Left renal pelvis (tissue), 4 donors: Measurements from ENCODE around the gene MGLL. TPM values are rescaled to one million over a fixed set of nuclear protein-coding genes. Genes with fewer than 3 reads are reported as not detected.

Source experiments
- DNase-seq, 4 donors: peaks; one replicate each; pipeline ENCODE4 v3.0.0-alpha.2; 2013; ENCODE audit warnings: low read depth in 4 of 4, low spot score in 3 of 4
- polyA plus RNA-seq, 4 donors: library from polyadenylated mRNA; unstranded; fragments of 120-200 nt; gene quantifications; one replicate each; pipeline ENCODE4 v1.2.1, GENCODE V29; 2013; ENCODE audit not compliant: insufficient read length in 4 of 4

Gene MGLL
- polyA plus RNA-seq, 4 donors: 12.3 to 27.3 (median 24.2) TPM

- DNase-seq: no peak
Observed at GRCh38 chr3:127815001-127815400, 7.3 kb downstream of the MGLL start.

- DNase-seq: no peak
Observed at GRCh38 chr3:127814325-127814781, 8.0 kb downstream of the MGLL start.

GRCh38 chr3:127812151-127812550 lies 10.2 kb downstream of the MGLL start:
- no peak for DNase-seq

DNA sequence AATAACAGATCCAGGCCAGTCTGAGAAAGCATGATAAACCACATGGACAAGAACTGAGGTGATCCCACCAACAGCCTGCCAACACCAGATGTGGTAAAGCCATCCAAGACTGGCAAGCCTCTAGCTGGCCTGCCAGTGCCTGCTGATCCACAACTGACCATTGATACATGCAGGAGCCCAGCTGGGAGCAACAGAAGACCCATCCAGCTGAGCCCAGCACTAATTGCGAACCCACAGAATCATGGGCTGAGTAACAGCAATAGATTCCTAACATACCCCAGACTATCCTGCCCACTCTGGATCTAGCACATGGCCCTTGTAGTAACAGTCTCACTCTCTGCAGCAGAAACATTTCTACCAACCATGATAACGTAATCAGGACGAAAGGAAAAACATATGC lies 10.6 kb downstream of the MGLL start:
- no peak for DNase-seq

DNA sequence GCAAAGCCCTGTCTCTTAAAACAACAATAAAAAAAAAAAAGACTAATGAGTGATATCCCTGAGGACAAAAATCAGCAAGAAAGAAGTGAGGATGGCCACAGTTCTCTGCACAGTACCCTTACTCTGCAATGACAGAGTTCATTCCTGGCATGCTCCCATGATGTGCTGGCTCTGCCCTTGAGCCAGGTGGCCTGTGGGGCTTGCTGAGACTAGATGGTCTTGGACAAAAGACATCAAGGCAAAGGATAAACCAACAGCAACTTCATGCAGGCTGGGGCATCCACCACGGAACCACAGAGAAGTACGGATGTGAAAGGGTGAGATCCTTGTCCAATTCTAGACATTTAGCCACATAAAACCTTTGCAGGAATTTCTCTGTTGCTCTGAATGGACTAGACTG lies 12.7 kb downstream of the MGLL start:
- DNase-seq: no peak

DNA sequence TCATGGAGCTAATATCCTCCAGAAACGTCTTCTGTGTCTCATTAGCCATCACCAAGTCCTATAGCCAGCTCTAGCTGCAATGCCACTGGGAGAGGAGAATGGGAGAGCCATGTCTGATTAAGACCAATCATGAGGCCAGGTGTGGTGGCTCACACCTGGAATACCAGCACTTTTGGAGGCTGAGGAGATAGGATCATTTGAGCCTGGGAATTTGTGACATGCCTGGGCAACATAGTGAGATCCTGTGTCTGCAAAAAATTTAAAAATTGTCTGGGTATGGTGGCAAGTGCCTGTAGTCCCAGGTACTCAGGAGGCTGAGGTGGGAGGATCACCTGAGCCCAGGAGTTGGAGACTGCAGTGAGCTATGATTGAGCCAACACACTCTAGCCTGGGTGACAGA lies 13.1 kb downstream of the MGLL start:
- no peak for DNase-seq

DNA sequence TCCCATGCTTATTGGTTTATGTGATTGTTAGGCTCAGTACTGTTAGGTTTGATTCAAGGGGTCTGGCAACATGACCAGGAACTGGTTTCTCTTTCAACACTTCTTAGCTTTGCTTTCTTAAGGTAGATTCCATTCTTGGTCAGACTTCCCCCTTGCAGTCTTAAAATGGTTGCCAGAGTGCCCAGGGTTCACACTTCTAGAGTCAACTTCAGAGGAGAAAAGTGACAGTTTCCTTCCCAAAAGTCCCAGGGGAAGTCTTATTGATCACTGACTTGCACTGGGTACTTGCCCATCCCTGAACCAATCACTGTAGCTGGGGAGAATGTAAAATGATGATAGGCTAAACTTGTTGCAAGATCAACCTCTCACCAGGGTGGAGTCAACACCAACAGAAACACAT lies 14.1 kb downstream of the MGLL start:
- no peak for DNase-seq

- DNase-seq: no peak
Observed at GRCh38 chr3:127805026-127805753, 17.1 kb downstream of the MGLL start.

DNA sequence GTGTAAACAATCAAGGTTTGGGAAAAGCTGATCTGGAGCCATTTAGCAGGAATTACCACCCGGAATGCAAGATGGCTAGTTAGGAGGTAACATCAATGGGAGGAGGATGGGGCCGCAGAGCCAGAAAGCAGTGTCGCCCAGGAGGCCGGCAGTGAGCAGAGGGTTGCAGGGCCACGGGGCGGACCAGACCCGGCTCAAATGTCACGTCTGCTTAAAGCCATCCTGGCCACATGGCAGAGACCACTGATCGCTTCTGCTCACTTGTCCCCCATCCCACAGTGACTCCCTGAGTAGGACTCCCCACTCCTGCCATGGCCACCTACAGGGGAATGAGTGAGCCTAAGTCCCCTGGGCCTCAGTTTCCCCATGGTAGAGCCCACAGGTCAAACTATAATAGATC lies 18.2 kb downstream of the MGLL start:
- DNase-seq: no peak

DNA sequence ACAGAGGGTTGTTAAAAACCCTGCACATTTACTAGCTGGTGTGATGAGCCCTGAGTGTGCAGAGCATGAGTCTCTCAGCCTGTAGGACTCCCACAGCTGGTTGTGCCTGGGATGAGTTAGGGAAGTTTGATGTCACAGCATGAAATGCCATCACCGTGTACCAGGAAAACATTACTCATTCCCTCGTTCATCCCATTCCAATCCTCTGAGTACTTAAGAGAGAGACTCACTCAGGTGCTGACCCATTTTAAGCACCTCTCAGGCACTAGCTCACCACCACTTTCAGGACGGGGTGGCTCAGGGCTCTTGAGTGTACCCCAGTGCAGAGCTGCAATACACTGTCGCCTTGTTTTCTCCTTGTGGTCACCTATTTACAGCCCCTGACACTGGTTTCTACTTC lies 18.7 kb downstream of the MGLL start:
- no peak for DNase-seq

DNA sequence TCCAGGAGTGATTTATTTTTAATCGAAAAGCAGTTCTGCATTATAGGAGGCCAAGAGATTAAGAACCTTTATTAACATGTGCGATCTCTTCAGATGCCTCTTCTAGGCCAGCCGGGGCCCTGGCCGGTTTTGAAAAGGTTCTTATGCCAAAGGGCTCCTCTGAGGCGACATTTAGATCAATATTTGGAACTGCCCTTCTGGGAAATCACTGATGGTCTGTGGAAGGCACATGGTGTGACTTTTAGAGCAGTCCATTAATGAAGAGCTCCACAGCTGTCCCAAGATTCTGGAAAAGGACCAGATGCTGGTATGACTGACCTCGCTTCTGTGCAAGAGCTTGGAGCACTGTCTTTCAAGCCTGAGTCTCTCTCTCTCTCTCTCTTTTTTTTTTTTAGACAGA lies 19.7 kb downstream of the MGLL start:
- no peak for DNase-seq

GRCh38 chr3:127801731-127802313 lies 20.5 kb downstream of the MGLL start:
- no peak for DNase-seq

DNA sequence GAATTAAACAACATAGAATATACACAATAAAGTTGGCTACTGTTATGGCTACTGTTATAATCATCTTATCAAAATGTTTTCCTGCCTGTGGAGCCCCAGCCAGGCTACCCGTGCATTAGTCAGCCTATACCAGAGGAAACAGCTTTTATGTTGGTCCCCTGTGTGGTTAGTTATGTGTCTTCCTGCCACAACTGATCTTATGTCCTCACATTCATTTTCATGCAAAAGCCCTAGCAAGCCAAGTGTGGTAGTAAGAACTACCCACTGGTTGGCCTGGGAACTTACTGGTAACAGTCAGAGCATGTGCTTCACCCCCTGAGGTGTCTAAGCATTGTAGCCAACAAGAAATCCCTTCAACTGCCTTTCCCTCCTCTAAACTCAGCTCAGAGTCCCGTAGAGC lies 21.8 kb downstream of the MGLL start:
- DNase-seq: no peak

DNA sequence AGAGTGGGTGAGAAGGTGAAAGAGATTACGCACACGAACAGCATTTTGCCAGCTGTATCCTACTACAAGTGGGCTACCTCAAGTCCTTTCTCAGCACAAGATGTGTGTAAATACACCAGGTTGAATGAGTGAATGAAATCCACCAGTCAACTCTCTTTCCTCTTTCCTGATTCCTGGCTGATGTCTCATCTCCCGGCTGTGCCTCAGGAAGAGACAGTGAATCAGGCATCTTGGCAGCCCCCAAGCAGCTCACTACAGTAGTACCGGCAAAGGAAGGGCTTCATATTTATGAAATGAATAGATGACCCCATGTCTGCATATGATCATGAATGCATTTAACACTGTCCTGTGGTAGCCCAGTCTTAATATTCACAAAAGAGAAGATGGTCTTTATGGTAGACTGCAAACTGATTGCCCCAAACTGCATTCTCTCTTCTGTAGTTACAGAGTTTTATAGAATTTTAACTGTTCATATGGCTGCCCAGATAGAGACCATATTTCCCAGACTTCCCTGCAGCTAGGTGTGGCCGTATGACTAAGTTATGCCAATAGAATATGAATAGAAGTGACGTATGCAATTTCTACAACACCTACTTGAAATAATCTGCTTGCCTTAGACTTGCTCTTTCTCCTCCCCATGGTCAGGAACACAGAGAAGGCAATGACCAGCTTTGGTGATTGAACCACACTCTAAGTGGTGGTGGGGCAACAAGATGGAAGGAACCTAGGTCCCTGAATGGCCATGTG lies 22.7 kb downstream of the MGLL start:
- no peak for DNase-seq

DNA sequence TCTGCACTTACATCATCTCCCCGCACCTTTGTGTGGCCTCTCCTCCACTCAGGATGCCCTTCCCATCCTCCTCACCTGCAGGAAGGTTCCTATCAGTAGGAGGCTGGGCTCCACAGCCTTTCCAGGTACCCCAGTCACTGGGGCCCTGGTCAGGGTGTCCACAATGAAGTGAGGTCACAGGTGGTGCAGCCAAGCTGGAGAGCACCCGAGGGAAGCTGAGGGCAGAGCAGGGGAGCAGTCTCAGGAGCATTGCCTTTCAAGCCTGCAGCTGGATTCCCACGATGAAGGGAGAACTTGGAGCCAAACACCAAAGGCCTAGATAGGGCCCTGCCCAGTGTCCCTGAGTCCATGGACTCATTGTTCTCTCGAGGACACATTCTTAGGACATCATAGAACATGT lies 23.6 kb downstream of the MGLL start:
- DNase-seq: no peak

GRCh38 chr3:127796831-127797150 lies 25.5 kb downstream of the MGLL start:
- DNase-seq: no peak

DNA sequence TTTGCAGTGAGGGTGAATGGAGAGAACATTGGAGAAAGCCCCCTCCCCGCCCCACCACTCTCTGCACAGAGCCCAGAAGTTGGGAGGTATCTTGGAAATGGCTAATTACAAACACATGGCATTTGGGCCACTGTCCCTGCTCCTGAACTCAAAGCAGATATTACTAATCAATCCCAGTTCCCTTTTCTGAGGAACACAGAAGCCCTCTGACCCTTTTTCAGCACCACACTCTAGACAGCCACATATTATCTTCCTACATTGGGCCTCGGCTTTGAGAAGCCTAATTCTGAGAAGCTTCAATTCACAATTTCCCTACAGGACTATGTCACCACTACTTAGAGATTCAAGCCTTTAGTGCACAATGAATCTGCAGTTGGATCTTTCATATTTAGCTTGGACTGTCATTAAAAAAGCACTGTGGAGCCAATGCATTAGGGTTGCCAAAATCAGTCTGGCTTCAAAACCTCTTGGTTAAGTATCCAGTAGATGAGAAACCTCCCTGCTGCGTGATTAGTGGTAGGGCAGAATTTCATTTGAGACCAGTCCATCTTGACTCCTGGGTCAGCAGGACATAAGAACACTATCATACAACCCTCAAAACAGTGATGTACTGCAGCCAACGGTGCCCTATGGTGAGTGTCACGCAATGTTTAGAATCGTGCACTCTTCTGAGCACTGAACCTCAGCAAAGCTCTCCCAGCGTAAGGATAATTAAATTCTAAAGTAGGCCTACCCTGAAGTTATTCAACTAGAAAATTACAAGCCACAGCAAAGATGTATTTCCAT lies 26.1 kb downstream of the MGLL start:
- no peak for DNase-seq

- DNase-seq: no peak
Observed at GRCh38 chr3:127794972-127795371, 27.3 kb downstream of the MGLL start.

DNA sequence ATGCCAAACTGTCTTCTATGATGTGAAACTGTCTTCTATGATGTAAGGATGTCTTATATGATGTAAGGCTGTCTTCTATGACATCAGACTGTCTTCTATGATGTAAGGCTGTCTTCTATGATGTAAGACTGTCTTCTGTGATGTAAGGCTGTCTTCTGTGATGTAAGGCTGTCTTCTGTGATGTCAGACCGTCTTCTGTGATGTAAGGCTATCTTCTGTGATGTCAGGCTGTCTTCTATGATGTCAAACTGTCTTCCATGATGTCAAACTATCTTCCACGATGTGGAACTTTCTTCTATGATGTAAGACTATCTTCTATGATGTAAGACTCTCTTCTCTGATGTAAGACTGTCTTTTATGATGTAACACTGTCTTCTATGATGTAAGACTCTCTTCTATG lies 27.9 kb downstream of the MGLL start:
- DNase-seq: no peak

DNA sequence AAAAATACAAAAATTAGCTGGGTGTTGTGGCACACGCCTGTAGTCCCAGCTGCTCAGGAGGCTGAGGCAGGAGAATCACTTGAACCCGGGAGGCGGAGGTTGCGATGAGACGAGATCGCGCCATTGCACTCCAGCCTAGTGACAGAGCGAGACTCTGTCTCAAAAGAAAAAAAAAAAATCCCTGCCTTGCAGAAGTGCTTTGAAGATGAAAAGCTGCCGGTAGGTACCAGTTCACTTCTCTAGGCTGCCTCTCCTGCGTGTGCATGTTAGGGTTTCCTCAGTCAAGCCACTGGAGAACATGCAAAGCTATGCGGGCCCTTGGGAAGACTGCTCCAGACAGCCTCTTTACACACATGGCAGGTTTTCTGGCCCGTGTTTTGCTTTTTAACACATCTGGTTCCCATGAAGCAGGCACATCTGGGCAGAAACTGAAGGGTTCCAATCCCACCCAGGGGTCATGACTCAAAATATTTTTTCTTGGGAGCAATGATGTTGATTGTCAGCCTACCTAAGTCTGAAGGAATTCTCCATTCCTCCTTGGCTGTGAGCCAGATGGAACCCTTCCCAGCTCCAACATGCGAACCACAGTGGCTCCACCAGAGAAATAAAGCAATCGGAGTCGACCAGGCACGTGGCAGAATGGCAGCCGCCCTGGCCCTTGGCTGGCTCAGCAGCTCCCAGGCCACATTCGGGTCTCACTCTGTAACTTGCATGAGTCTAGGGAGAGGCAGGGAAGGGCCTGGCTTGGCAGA lies 29.6 kb downstream of the MGLL start:
- DNase-seq: no peak
